ENCODE results near the gene SLC16A9.

SLC16A9 gene

DNA sequence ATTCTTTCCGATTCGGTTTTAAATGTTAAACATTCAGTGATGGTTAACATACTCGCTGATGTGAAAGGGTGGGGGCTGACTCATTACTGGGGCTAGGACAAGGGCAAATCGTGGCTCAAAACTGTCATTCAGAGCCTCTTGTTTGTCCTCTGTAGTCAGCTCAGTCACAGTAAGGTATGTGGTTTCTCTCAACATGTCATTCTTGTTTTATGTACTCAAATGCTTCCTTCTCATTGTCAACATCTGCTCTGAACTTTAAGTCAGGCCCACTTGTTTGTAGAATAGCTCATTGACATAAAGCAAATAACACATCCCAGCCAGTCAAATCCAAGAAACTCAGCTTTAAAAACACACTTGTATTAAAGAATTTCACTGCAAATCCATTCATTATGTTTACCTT is 7.3 kb downstream of the SLC16A9 start:
- no peak for TF ChIP-seq CTCF (IDR thresholded peaks at IDR 0.05; ENCODE audit: control insufficient read depth, extremely low read depth, insufficient read depth)
- peak; percentile 67 for DNase-seq (ENCODE audit: low read depth)
- H3K4me3 ChIP-seq (ENCODE audit: low read depth, low read length) = no peak overlapping the region

- no peak for TF ChIP-seq CTCF (IDR thresholded peaks at IDR 0.05; ENCODE audit: control insufficient read depth, extremely low read depth, insufficient read depth)
- no peak for DNase-seq (ENCODE audit: low read depth)
- H3K4me3 ChIP-seq (ENCODE audit: low read depth, low read length) = no peak overlapping the region
These were observed 8.9 kb downstream of the SLC16A9 start for GRCh38 chr10:59700709-59701108.

GRCh38 chr10:59698326-59698725 is 11.3 kb downstream of the SLC16A9 start:
- DNase-seq (ENCODE audit: low read depth) = no peak
- TF ChIP-seq CTCF (IDR thresholded peaks at IDR 0.05; ENCODE audit: control insufficient read depth, extremely low read depth, insufficient read depth) = no peak
- no peak overlapping the region for H3K4me3 ChIP-seq (ENCODE audit: low read depth, low read length)

DNA sequence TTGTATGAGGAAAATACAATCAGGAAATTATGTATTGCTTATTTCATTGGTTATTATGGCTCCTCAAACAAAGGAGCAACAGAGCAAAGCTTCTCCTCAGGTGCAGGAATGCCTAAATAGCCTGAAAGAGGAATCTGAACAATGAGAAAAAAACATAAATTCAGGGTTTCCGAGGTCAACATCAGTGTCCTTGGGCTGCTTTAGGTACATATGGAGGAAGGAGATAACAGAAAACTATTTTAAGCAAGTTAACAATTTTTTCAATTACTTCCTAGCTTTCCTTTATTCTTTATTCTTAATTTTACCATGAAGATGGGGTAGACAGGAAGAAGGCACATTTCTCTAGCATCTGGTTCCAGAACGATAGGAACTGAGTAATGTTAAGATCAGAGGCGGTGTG is 14.0 kb downstream of the SLC16A9 start:
- H3K4me3 ChIP-seq (ENCODE audit: low read depth, low read length) = no peak overlapping the region
- TF ChIP-seq CTCF (IDR thresholded peaks at IDR 0.05; ENCODE audit: control insufficient read depth, extremely low read depth, insufficient read depth) = no peak
- DNase-seq (ENCODE audit: low read depth) = no peak

GRCh38 chr10:59694936-59695335 is 14.7 kb downstream of the SLC16A9 start:
- DNase-seq (ENCODE audit: low read depth) = no peak
- H3K4me3 ChIP-seq (ENCODE audit: low read depth, low read length) = no peak overlapping the region
- no peak for TF ChIP-seq CTCF (IDR thresholded peaks at IDR 0.05; ENCODE audit: control insufficient read depth, extremely low read depth, insufficient read depth)

DNA sequence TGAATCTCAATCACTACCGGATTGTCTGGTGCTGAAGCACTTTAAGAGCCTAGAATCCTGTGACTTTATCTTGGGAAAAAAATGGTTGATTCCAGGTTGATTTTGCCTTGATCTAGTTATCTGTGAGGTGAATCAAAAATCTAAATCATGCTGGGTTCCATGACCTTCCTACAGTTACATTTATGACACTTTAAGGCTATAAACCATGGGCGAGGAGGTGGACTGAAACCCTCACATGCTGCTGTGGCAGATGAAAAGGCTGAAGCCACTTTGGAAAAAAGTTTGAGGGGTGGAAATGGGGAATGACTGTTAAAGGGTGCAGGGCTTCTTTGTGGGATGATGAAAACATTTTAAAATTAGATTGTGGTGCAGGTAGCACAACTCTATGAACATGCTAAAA is 17.5 kb downstream of the SLC16A9 start:
- no peak for DNase-seq (ENCODE audit: low read depth)
- no peak for TF ChIP-seq CTCF (IDR thresholded peaks at IDR 0.05; ENCODE audit: control insufficient read depth, extremely low read depth, insufficient read depth)
- H3K4me3 ChIP-seq (ENCODE audit: low read depth, low read length) = no peak overlapping the region

DNA sequence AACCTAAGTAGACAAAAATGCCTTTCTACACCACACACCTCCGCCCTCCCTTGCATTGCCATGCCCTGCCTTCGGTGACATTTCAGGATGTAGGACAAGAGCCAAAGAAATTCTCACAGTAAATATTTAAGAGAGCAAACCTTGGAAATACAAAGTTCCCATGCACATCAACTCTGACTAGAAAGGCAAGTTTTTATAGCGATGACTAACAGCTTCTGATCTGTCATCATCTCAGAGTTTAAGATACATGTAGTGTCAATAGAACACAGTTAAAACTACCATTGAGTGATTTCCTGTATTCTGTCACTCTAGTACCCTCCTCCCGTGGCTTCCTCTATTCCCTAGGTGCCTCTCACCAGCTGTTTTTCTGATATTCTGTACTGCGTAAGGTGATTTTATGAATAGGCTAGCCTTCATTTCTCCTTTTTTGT is 20.7 kb downstream of the SLC16A9 start:
- peak; percentile 96 for DNase-seq (ENCODE audit: low read depth)

More for the DNA sequence above, 20.7 kb downstream of the SLC16A9 start:
- no peak for TF ChIP-seq CTCF (IDR thresholded peaks at IDR 0.05; ENCODE audit: control insufficient read depth, extremely low read depth, insufficient read depth)
- H3K4me3 ChIP-seq (ENCODE audit: low read depth, low read length) = no peak overlapping the region
